Neutrophil (primary cell): ENCODE measurements around the gene RIMKLB.

Experiments
- H3K27ac ChIP-seq: fragments of 200-600 bp; sonication (generic); 2 replicates; pipeline ENCODE4 v1.5.1; 2016; ENCODE audit warnings: mild to moderate bottlenecking, moderate library complexity
- H3K27me3 ChIP-seq: fragments of 200-600 bp; sonication (generic); 2 replicates; pipeline ENCODE4 v1.6.0; 2016; ENCODE audit warnings: mild to moderate bottlenecking
- H3K36me3 ChIP-seq: fragments of 200-600 bp; sonication (generic); 2 replicates; pipeline ENCODE4 v1.5.1; 2017
- H3K4me1 ChIP-seq, 2 experiments: fragments of 200-600 bp in 1 of 2; sonication (generic) in 1 of 2; 1 replicate in 1 of 2; 2 replicates in 1 of 2; pipeline versions ENCODE4 v1.5.1 to v1.6.1; 2013 to 2016; ENCODE audit warnings: low read depth in 1 of 2, low read length in 1 of 2, mild to moderate bottlenecking in 1 of 2, moderate library complexity in 1 of 2; ENCODE audit not compliant: control insufficient read depth in 1 of 2, insufficient read depth in 1 of 2
- H3K4me3 ChIP-seq, 2 experiments: fragments of 200-600 bp in 1 of 2; sonication (generic) in 1 of 2; 1 replicate in 1 of 2; 2 replicates in 1 of 2; pipeline ENCODE4 v1.5.1; 2013 to 2016; ENCODE audit warnings: low read depth in 1 of 2, low read length in 1 of 2, mild to moderate bottlenecking in 1 of 2, moderate library complexity in 1 of 2
- H3K9me3 ChIP-seq: fragments of 200-600 bp; sonication (generic); 2 replicates; pipeline ENCODE4 v1.5.1; 2016
- CTCF ChIP-seq: fragments of 200-600 bp; sonication (generic); IDR thresholded peaks from 2 replicates; pipeline ENCODE4 v1.5.1; 2016; ENCODE audit warnings: antibody characterized with exemption

Gene RIMKLB

DNA sequence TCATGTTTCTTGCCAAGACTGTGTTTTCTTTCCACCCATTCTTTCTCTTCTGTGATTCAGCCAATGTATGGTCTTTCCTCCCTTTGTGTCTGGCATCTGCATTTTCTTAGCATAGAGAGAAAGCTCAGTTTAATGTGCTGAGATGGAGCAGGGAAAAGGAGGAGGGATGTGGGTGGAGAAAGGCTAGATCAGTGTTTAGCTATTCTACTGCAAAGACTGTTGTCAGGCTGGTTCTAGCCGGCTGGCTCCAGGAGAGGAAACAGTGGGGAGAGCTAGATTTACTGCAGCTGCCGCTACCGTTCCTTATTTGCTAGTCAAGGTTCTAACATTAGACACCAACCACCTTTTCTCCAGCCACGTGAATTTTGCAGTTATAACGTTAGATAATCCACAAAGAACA lies 5.2 kb upstream of the RIMKLB start:
- TF ChIP-seq CTCF = no peak
- H3K36me3 ChIP-seq = no peaks in the 10 kb centered on the region
- H3K9me3 ChIP-seq = no peaks in the 10 kb centered on the region
- H3K4me1 ChIP-seq = peaks cover 13% of the 10 kb centered on the region in 2 experiments
- H3K27me3 ChIP-seq = peaks cover 28% of the 10 kb centered on the region
- H3K27ac ChIP-seq = no peak overlapping the region
- no peak overlapping the region for H3K4me3 ChIP-seq

- peaks cover 11 to 12% of the 10 kb centered on the region in 2 experiments for H3K4me1 ChIP-seq
- peaks cover 43% of the 10 kb centered on the region for H3K27me3 ChIP-seq
- H3K9me3 ChIP-seq = no peaks in the 10 kb centered on the region
- H3K36me3 ChIP-seq = no peaks in the 10 kb centered on the region
- H3K4me3 ChIP-seq = no peak overlapping the region
- TF ChIP-seq CTCF = no peak
- no peak overlapping the region for H3K27ac ChIP-seq
These were observed 2.7 kb upstream of the RIMKLB start for GRCh38 chr12:8695116-8695515.

GRCh38 chr12:8696442-8697090 lies 1.2 kb upstream of the RIMKLB start:
- H3K27ac ChIP-seq = no peak overlapping the region
- H3K4me3 ChIP-seq = peak overlapping the region in 1 of 2 experiments; percentile 95
- H3K27me3 ChIP-seq = peaks cover 43% of the 10 kb centered on the region
- H3K36me3 ChIP-seq = no peaks in the 10 kb centered on the region
- H3K9me3 ChIP-seq = no peaks in the 10 kb centered on the region
- TF ChIP-seq CTCF = no peak
- peaks cover 11 to 12% of the 10 kb centered on the region in 2 experiments for H3K4me1 ChIP-seq

DNA sequence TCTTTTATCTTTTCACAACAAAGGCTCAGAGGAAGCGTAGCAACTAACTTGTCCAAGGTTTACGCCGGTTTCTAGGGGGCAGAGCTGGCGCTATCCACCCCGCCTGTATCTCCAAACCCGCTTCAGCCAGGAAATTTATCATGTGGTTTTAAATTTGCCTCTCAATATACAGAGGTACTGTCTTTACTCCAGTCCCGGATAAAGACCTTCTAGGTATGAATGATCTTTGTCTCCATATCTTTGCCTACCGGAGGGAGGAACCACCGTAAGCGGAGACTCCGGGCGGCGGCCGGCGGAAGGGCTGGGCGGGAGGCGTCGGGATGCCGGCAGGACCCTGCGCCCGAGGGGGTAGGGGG lies 693 bp upstream of the RIMKLB start:
- Histone ChIP-seq H3K9me3 (no peaks in the 10 kb centered on the region), H3K27me3 (peaks cover 43% of the 10 kb centered on the region), H3K4me1 (peaks cover 11 to 12% of the 10 kb centered on the region in 2 experiments), H3K27ac (peak overlapping the region; percentile 30), H3K4me3 (peak overlapping the region; percentile 77 to 95), H3K36me3 (no peaks in the 10 kb centered on the region)
- TF ChIP-seq CTCF = no peak

DNA sequence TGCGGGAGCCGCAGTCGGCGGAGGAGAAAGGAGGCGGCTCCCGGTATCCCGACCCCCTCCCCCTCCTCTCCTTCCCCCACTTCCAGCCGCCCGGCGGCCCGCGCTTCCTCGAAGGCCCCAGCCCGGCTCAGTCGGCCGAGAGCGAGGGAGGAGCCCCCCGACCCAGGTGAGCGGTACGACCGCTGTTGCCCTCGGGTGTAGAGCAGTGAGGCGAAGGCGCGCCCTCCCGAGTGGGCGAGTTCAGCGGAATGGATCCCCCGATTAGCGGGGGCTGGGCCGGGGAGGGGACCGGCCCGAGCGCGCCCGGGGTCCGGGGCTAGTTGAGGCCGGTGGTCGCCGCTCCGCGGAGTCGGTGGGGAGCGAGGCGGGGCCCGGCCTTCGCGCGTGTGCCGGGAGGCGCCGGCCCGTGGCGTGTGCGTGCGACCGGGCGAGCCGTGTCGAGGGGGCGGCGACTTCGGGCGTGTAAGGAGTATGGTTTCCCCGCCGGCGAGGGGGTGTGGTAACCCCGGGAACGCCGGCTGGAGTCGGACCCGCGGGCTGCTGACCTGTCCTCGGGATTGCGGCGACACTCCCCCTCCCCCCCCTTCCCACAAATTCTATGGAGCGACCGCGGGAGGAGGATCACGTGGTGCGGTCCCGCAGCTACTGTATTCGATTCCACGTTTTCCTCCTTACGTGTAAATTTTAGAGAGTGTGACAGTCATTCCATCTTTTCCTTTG lies 501 bp downstream of the RIMKLB start:
- H3K9me3 ChIP-seq = no peaks in the 10 kb centered on the region
- peaks cover 43% of the 10 kb centered on the region for H3K27me3 ChIP-seq
- peak overlapping the region; percentile 77 to 95 for H3K4me3 ChIP-seq
- peak overlapping the region; percentile 42 for H3K27ac ChIP-seq
- H3K36me3 ChIP-seq = no peaks in the 10 kb centered on the region
- peaks cover 11 to 12% of the 10 kb centered on the region in 2 experiments for H3K4me1 ChIP-seq
- no peak for TF ChIP-seq CTCF
